Small intestine (tissue), 7 donors: Measurements from ENCODE around the gene NTN3. TPM values are rescaled to one million over a fixed set of nuclear protein-coding genes. Genes with fewer than 3 reads are reported as not detected.
A peak's percentile ranks its signal among the peaks of the same experiment; 100 is the strongest.

Experiments
- DNase-seq, 2 donors: peaks; one replicate each; pipeline versions ENCODE4 v3.0.0 to v3.0.0-alpha.2; 2013
- FAIRE-seq: peaks from 2 replicates; lab custom pipeline; 2012; peaks lifted over from hg19 to GRCh38; lab: Jason Lieb, UNC
- H3K27ac ChIP-seq, 3 donors: one replicate each; pipeline ENCODE4 v1.5.1; 2013; ENCODE audit warnings: low read length in 2 of 3, mild to moderate bottlenecking in 2 of 3, control low read depth in 1 of 3, inconsistent platforms in 1 of 3, low read depth in 1 of 3, moderate library complexity in 1 of 3
- H3K27me3 ChIP-seq, 3 donors: one replicate each; pipeline ENCODE4 v1.6.1; 2013; ENCODE audit warnings: low read length in 3 of 3, inconsistent platforms in 1 of 3; ENCODE audit not compliant: control insufficient read depth in 3 of 3, insufficient read depth in 3 of 3
- H3K36me3 ChIP-seq, 3 donors: one replicate each; pipeline ENCODE4 v1.6.1; 2013; ENCODE audit warnings: low read length in 3 of 3, inconsistent platforms in 1 of 3, low read depth in 1 of 3, mild to moderate bottlenecking in 1 of 3, moderate library complexity in 1 of 3; ENCODE audit not compliant: control insufficient read depth in 3 of 3, insufficient read depth in 2 of 3
- H3K4me1 ChIP-seq, 3 donors: one replicate each; pipeline ENCODE4 v1.6.1; 2013; ENCODE audit warnings: low read length in 2 of 3, inconsistent platforms in 1 of 3, low read depth in 1 of 3, mild to moderate bottlenecking in 1 of 3, moderate library complexity in 1 of 3; ENCODE audit not compliant: control insufficient read depth in 3 of 3, insufficient read depth in 2 of 3
- H3K4me3 ChIP-seq, 3 donors: one replicate each; pipeline ENCODE4 v1.5.1; 2013; ENCODE audit warnings: low read length in 3 of 3, control low read depth in 1 of 3, inconsistent platforms in 1 of 3, low read depth in 1 of 3, mild to moderate bottlenecking in 1 of 3, moderate library complexity in 1 of 3
- H3K9me3 ChIP-seq, 2 donors: one replicate each; pipeline ENCODE4 v1.6.1; 2013; ENCODE audit warnings: low read depth in 1 of 2, low read length in 1 of 2; ENCODE audit not compliant: control insufficient read depth in 2 of 2, insufficient read depth in 1 of 2
- WGBS, 3 donors: extraction: QIAGEN DNeasy Blood & Tissue Kit; methylation state at CpG; one replicate each; pipeline ENCODE4 v1.1.7; 2013; 5-methylcytosine and 5-hydroxymethylcytosine counted together
- polyA plus RNA-seq, 4 donors: library from polyadenylated mRNA; stranded (reverse) in 3 of 4; unstranded in 1 of 4; fragments of 200-250 nt in 3 of 4; fragments of 120-200 nt in 1 of 4; gene quantifications; one replicate each; pipeline versions ENCODE4 v1.2.1 to v1.2.3, GENCODE V29; 2013
- donor health status: healthy with polysubstance abuse.
- donor health status: control.
- donor health status: control.
- donor health status: Bipolar disorder and iron deficiency.
- donor health status: healthy.

The NTN3 gene
- polyA plus RNA-seq, 4 donors: 0.04 to 0.74 TPM; not detected in 2

GRCh38 chr16:2471653-2472487 lies 773 bp downstream of the NTN3 start:
- 34 to 44% (median 36%) methylated on average over 45 to 61 of the region's 61 CpGs for WGBS, 3 donors
- H3K27me3 ChIP-seq: peaks cover 16 to 52% (median 20%) of the 10 kb centered on the region in 3 donors

GRCh38 chr16:2472488-2472864 lies 1.4 kb downstream of the NTN3 start:
- peaks cover 16 to 47% (median 20%) of the 10 kb centered on the region in 3 donors for H3K27me3 ChIP-seq
- H3K36me3 ChIP-seq: no peaks in the 10 kb centered on the region
- DNase-seq: no peak
- H3K27ac ChIP-seq: no peak overlapping the region
- 93 to 94% (median 93%) methylated on average over 20 to 27 of the region's 27 CpGs for WGBS, 3 donors
- FAIRE-seq: no peak
- H3K9me3 ChIP-seq: no peaks in the 10 kb centered on the region
- no peak overlapping the region for H3K4me3 ChIP-seq
- peaks cover 0 to 33% (median 2%) of the 10 kb centered on the region in 3 donors for H3K4me1 ChIP-seq

More at GRCh38 chr16:2471653-2472487, 773 bp downstream of the NTN3 start:
- DNase-seq (no peak), FAIRE-seq (no peak)
- Histone ChIP-seq H3K36me3 (no peaks in the 10 kb centered on the region), H3K27ac (no peak overlapping the region), H3K4me1 (peaks cover 0 to 36% (median 2%) of the 10 kb centered on the region in 3 donors), H3K9me3 (no peaks in the 10 kb centered on the region), H3K4me3 (peak overlapping the region in 1 of 3 donors; percentile 18)

GRCh38 chr16:2472885-2473445 lies 1.9 kb downstream of the NTN3 start:
- Histone ChIP-seq H3K27ac (no peak overlapping the region), H3K36me3 (peaks cover 0 to 3% (median 0%) of the 10 kb centered on the region in 3 donors), H3K9me3 (no peaks in the 10 kb centered on the region), H3K4me1 (peaks cover 0 to 33% (median 2%) of the 10 kb centered on the region in 3 donors), H3K4me3 (no peak overlapping the region), H3K27me3 (peaks cover 14 to 47% (median 20%) of the 10 kb centered on the region in 3 donors)
- 44 to 82% (median 67%) methylated on average over 13 to 14 of the region's 14 CpGs for WGBS, 3 donors
- no peak for FAIRE-seq
- no peak for DNase-seq

GRCh38 chr16:2473446-2473926 lies 2.4 kb downstream of the NTN3 start:
- Histone ChIP-seq H3K9me3 (no peaks in the 10 kb centered on the region), H3K4me1 (peaks cover 0 to 29% (median 0%) of the 10 kb centered on the region in 3 donors), H3K27ac (no peak overlapping the region), H3K36me3 (peaks cover 0 to 4% (median 0%) of the 10 kb centered on the region in 3 donors), H3K27me3 (peaks cover 10 to 43% (median 20%) of the 10 kb centered on the region in 3 donors), H3K4me3 (peak overlapping the region in 1 of 3 donors; percentile 88)
- no peak for FAIRE-seq
- no peak for DNase-seq
- WGBS, 3 donors: 0 to 4% (median 3%) methylated on average over 29 to 49 of the region's 49 CpGs

GRCh38 chr16:2473999-2474876 lies 3.1 kb downstream of the NTN3 start:
- Histone ChIP-seq H3K27me3 (peaks cover 10 to 35% (median 17%) of the 10 kb centered on the region in 3 donors), H3K4me3 (peak overlapping the region; percentile 49 to 88 (median 61)), H3K27ac (peak overlapping the region; percentile 49 to 74 (median 61)), H3K36me3 (peaks cover 0 to 7% (median 0%) of the 10 kb centered on the region in 3 donors), H3K9me3 (no peaks in the 10 kb centered on the region), H3K4me1 (peaks cover 0 to 22% (median 0%) of the 10 kb centered on the region in 3 donors)
- WGBS, 3 donors: 0 to 1% (median 0%) methylated on average over 61 to 100 of the region's 100 CpGs
- DNase-seq (peak; percentile 53 to 76), FAIRE-seq (no peak)

GRCh38 chr16:2474877-2475412 lies 3.8 kb downstream of the NTN3 start, which contains the start of gene TBC1D24:
Gene TBC1D24, plus strand, starts transcription at chr16:2475127. Its CDS starts 21,022 bp downstream, at chr16:2496149.
- H3K36me3 ChIP-seq: peaks cover 0 to 12% (median 0%) of the 10 kb centered on the region in 3 donors
- DNase-seq (peak; percentile 79 to 93), FAIRE-seq (no peak)
- H3K9me3 ChIP-seq: no peaks in the 10 kb centered on the region
- peaks cover 0 to 18% (median 0%) of the 10 kb centered on the region in 3 donors for H3K4me1 ChIP-seq
- H3K27me3 ChIP-seq: peaks cover 10 to 28% (median 12%) of the 10 kb centered on the region in 3 donors
- H3K4me3 ChIP-seq: peak within 1 kb of the TSS; percentile 49 to 88 (median 61)
- peak within 1 kb of the TSS; percentile 49 to 74 (median 61) for H3K27ac ChIP-seq
- 0 to 1% (median 0%) methylated on average over 13 to 77 of the region's 77 CpGs for WGBS, 3 donors

GRCh38 chr16:2475413-2476344 lies 4.6 kb downstream of the NTN3 start:
- WGBS, 3 donors: 9 to 12% (median 10%) methylated on average over 49 to 55 of the region's 55 CpGs
- H3K4me1 ChIP-seq: peaks cover 0 to 18% (median 0%) of the 10 kb centered on the region in 3 donors
- peaks cover 10 to 21% (median 10%) of the 10 kb centered on the region in 3 donors for H3K27me3 ChIP-seq
- H3K27ac ChIP-seq: peak overlapping the region in 1 of 3 donors; percentile 26
- FAIRE-seq: no peak
- no peaks in the 10 kb centered on the region for H3K9me3 ChIP-seq
- H3K36me3 ChIP-seq: peaks cover 0 to 13% (median 0%) of the 10 kb centered on the region in 3 donors
- peak overlapping the region; percentile 49 to 88 (median 49) for H3K4me3 ChIP-seq
- peak; percentile 30 to 75 for DNase-seq
